ENCODE data around the gene STATH. TPM values are rescaled to one million over a fixed set of nuclear protein-coding genes. Genes with fewer than 3 reads are reported as not detected.

Gene STATH
- total and polyA plus RNA-seq, 2 of the 8 experiments (the other 6 are each of a cell fraction or from before 2014, with no cell fraction given), result not detected

- TF ChIP-seq, protein P1, sequence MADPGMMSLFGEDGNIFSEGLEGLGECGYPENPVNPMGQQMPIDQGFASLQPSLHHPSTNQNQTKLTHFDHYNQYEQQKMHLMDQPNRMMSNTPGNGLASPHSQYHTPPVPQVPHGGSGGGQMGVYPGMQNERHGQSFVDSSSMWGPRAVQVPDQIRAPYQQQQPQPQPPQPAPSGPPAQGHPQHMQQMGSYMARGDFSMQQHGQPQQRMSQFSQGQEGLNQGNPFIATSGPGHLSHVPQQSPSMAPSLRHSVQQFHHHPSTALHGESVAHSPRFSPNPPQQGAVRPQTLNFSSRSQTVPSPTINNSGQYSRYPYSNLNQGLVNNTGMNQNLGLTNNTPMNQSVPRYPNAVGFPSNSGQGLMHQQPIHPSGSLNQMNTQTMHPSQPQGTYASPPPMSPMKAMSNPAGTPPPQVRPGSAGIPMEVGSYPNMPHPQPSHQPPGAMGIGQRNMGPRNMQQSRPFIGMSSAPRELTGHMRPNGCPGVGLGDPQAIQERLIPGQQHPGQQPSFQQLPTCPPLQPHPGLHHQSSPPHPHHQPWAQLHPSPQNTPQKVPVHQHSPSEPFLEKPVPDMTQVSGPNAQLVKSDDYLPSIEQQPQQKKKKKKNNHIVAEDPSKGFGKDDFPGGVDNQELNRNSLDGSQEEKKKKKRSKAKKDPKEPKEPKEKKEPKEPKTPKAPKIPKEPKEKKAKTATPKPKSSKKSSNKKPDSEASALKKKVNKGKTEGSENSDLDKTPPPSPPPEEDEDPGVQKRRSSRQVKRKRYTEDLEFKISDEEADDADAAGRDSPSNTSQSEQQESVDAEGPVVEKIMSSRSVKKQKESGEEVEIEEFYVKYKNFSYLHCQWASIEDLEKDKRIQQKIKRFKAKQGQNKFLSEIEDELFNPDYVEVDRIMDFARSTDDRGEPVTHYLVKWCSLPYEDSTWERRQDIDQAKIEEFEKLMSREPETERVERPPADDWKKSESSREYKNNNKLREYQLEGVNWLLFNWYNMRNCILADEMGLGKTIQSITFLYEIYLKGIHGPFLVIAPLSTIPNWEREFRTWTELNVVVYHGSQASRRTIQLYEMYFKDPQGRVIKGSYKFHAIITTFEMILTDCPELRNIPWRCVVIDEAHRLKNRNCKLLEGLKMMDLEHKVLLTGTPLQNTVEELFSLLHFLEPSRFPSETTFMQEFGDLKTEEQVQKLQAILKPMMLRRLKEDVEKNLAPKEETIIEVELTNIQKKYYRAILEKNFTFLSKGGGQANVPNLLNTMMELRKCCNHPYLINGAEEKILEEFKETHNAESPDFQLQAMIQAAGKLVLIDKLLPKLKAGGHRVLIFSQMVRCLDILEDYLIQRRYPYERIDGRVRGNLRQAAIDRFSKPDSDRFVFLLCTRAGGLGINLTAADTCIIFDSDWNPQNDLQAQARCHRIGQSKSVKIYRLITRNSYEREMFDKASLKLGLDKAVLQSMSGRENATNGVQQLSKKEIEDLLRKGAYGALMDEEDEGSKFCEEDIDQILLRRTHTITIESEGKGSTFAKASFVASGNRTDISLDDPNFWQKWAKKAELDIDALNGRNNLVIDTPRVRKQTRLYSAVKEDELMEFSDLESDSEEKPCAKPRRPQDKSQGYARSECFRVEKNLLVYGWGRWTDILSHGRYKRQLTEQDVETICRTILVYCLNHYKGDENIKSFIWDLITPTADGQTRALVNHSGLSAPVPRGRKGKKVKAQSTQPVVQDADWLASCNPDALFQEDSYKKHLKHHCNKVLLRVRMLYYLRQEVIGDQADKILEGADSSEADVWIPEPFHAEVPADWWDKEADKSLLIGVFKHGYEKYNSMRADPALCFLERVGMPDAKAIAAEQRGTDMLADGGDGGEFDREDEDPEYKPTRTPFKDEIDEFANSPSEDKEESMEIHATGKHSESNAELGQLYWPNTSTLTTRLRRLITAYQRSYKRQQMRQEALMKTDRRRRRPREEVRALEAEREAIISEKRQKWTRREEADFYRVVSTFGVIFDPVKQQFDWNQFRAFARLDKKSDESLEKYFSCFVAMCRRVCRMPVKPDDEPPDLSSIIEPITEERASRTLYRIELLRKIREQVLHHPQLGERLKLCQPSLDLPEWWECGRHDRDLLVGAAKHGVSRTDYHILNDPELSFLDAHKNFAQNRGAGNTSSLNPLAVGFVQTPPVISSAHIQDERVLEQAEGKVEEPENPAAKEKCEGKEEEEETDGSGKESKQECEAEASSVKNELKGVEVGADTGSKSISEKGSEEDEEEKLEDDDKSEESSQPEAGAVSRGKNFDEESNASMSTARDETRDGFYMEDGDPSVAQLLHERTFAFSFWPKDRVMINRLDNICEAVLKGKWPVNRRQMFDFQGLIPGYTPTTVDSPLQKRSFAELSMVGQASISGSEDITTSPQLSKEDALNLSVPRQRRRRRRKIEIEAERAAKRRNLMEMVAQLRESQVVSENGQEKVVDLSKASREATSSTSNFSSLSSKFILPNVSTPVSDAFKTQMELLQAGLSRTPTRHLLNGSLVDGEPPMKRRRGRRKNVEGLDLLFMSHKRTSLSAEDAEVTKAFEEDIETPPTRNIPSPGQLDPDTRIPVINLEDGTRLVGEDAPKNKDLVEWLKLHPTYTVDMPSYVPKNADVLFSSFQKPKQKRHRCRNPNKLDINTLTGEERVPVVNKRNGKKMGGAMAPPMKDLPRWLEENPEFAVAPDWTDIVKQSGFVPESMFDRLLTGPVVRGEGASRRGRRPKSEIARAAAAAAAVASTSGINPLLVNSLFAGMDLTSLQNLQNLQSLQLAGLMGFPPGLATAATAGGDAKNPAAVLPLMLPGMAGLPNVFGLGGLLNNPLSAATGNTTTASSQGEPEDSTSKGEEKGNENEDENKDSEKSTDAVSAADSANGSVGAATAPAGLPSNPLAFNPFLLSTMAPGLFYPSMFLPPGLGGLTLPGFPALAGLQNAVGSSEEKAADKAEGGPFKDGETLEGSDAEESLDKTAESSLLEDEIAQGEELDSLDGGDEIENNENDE (IDR thresholded peaks at IDR 0.05; ENCODE audit: insufficient replicate concordance, low read length), result no peak
- TF ChIP-seq HDAC6 (IDR thresholded peaks at IDR 0.05; ENCODE audit: low read depth, low read length) (no peak), MAX (IDR thresholded peaks at IDR 0.05) (no peak), TCF12 (IDR thresholded peaks at IDR 0.05; ENCODE audit: low read depth, low read length) (no peak), KDM4A (IDR thresholded peaks at IDR 0.05; ENCODE audit: low read depth, low read length, severe bottlenecking) (no peak), SP1 (IDR thresholded peaks at IDR 0.05; ENCODE audit: low read depth, low read length) (no peak), EZH2 (IDR thresholded peaks at IDR 0.05; ENCODE audit: low read depth, low read length, severe bottlenecking) (no peak), GABPA (IDR thresholded peaks at IDR 0.05; ENCODE audit: borderline replicate concordance, insufficient read depth, low read length) (no peak), NANOG (IDR thresholded peaks at IDR 0.05; ENCODE audit: insufficient read depth, low read depth, low read length, poor library complexity, severe bottlenecking) (no peak), SIRT6 (IDR thresholded peaks at IDR 0.05; ENCODE audit: low read length) (no peak), POLR2A (IDR thresholded peaks at IDR 0.05; ENCODE audit: control extremely low read depth in 1 of 2, low read depth in 2 of 2, low read length in 2 of 2) (no peak)
These were observed 46.0 kb downstream of the STATH start (continued) for GRCh38 chr4:70041652-70042286.
